HCEC 1CT (cell line): ENCODE measurements around the gene PDCL2.
A peak's percentile ranks its signal among the peaks of the same experiment; 100 is the strongest.
"Not testable (repeated sequence)": the region's sequence is repeated elsewhere in the genome, so short reads cannot be mapped to it uniquely, and the experiment has no call there.

ENCODE experiments used
- DNase-seq: peaks from one replicate; pipeline ENCODE4 v3.0.0-alpha.2; 2017

Gene PDCL2

GRCh38 chr4:55592014-55592413 lies at the start of gene PDCL2:
Gene PDCL2 (minus strand): TSS chr4:55592245. CDS start chr4:55592109, 136 bp downstream.
- no peak for DNase-seq

- DNase-seq, result no peak
Observed at GRCh38 chr4:55637272-55637820, 45.3 kb upstream of the PDCL2 start.

GRCh38 chr4:55636656-55636999 lies 44.6 kb upstream of the PDCL2 start:
- no peak for DNase-seq

GRCh38 chr4:55635741-55636655 lies 44.0 kb upstream of the PDCL2 start, which contains the start of gene NMU:
Gene NMU (minus strand): TSS chr4:55636298. CDS start chr4:55636192, 106 bp downstream.
- DNase-seq, result no peak

GRCh38 chr4:55635282-55635681 lies 43.2 kb upstream of the PDCL2 start:
- no peak for DNase-seq

GRCh38 chr4:55634417-55635128 lies 42.5 kb upstream of the PDCL2 start:
- DNase-seq, result no peak

- DNase-seq, result no peak
Observed at GRCh38 chr4:55633903-55634302, 41.9 kb upstream of the PDCL2 start.

- no peak for DNase-seq
Observed at GRCh38 chr4:55625835-55626234, 33.8 kb upstream of the PDCL2 start.

GRCh38 chr4:55624063-55624462 lies 32.0 kb upstream of the PDCL2 start:
- not testable (repeated sequence) for DNase-seq

- no peak for DNase-seq
Observed at GRCh38 chr4:55618546-55619143, 26.6 kb upstream of the PDCL2 start.

- no peak for DNase-seq
Observed at GRCh38 chr4:55617587-55618197, 25.6 kb upstream of the PDCL2 start.

- DNase-seq, result no peak
Observed at GRCh38 chr4:55615008-55615407, 23.0 kb upstream of the PDCL2 start.

GRCh38 chr4:55613621-55614020 lies 21.6 kb upstream of the PDCL2 start:
- DNase-seq, result no peak

- no peak for DNase-seq
Observed at GRCh38 chr4:55612341-55612740, 20.3 kb upstream of the PDCL2 start.

GRCh38 chr4:55611358-55612059 lies 19.5 kb upstream of the PDCL2 start:
- peak; percentile 14 for DNase-seq

GRCh38 chr4:55610381-55610780 lies 18.3 kb upstream of the PDCL2 start:
- DNase-seq, result no peak

- DNase-seq, result peak; percentile 73
Observed at GRCh38 chr4:55609393-55609866, 17.4 kb upstream of the PDCL2 start.

GRCh38 chr4:55608591-55608990 lies 16.5 kb upstream of the PDCL2 start:
- peak; percentile 30 for DNase-seq

- DNase-seq, result no peak
Observed at GRCh38 chr4:55604996-55605395, 13.0 kb upstream of the PDCL2 start.

GRCh38 chr4:55600640-55601039 lies 8.6 kb upstream of the PDCL2 start:
- no peak for DNase-seq

GRCh38 chr4:55598641-55599040 lies 6.6 kb upstream of the PDCL2 start:
- DNase-seq, result no peak

GRCh38 chr4:55588160-55588559 lies 3.9 kb downstream of the PDCL2 start:
- no peak for DNase-seq
